ENCODE results near the gene FANK1.
"Not testable (repeated sequence)": the region's sequence is repeated elsewhere in the genome, so short reads cannot be mapped to it uniquely, and the experiment has no call there.

Gene FANK1

GRCh38 chr10:125905069-125905994 is 9.0 kb downstream of the FANK1 start:
- H3K9ac ChIP-seq (ENCODE audit: low read depth, low read length); H3K36me3 ChIP-seq (ENCODE audit: insufficient read depth, low read length); H3K9me3 ChIP-seq (ENCODE audit: control insufficient read depth, insufficient read depth, low read length): not testable (repeated sequence)
- peaks cover 10% of the 10 kb centered on the region; the same call in 1 of the 2 replicates for H3K4me1 ChIP-seq (ENCODE audit: insufficient read depth, low read length)

GRCh38 chr10:125907598-125907997 is 11.2 kb downstream of the FANK1 start:
- H3K9ac ChIP-seq (ENCODE audit: low read depth, low read length); H3K9me3 ChIP-seq (ENCODE audit: control insufficient read depth, insufficient read depth, low read length); H3K36me3 ChIP-seq (ENCODE audit: insufficient read depth, low read length); H3K4me1 ChIP-seq (ENCODE audit: insufficient read depth, low read length): not testable (repeated sequence)

GRCh38 chr10:125908813-125909212 is 12.4 kb downstream of the FANK1 start:
- not testable (repeated sequence) for H3K4me1 ChIP-seq (ENCODE audit: insufficient read depth, low read length); H3K36me3 ChIP-seq (ENCODE audit: insufficient read depth, low read length); H3K9ac ChIP-seq (ENCODE audit: low read depth, low read length); H3K9me3 ChIP-seq (ENCODE audit: control insufficient read depth, insufficient read depth, low read length)

DNA sequence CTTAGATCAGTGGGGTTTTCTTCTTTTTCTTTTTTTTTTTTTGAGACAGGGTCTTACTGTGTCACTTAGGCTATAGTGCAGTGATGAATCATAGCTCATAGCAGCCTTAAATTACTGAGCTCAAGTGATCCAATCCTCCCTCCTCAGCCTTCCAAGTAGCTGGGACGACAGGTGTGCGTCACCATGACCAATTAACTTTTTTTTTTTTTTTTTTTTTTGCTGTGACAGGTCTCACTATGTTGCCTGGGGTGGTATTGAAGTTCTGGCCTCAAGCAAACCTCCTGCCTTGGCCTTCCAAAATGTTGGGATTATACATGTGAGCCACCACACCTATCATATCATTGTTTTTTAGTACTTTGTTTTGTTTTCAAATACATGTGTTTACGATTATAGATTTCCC is 13.1 kb downstream of the FANK1 start:
- H3K36me3 ChIP-seq (ENCODE audit: insufficient read depth, low read length); H3K9me3 ChIP-seq (ENCODE audit: control insufficient read depth, insufficient read depth, low read length); H3K9ac ChIP-seq (ENCODE audit: low read depth, low read length); H3K4me1 ChIP-seq (ENCODE audit: insufficient read depth, low read length): not testable (repeated sequence)

DNA sequence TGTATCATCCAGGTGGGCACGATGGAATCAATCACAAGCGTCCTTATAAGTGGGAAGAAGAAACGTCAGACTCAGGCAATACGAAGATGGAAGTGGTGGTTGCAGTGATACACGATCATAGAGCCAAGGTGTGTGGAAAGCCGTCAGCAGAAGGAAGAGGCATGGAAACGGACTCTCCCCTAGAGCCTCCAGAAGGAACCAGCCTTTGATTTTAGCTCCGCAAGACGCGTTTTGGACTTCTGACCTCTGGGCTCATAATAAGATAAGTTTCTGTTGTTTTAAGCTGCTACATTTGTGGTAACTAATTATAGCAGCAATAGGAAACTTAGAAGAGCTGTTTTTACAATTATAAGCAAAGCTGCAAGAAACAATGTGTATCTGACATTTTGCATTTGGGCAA is 14.8 kb downstream of the FANK1 start:
- Histone ChIP-seq H3K9me3 (ENCODE audit: control insufficient read depth, insufficient read depth, low read length) (no peaks in the 10 kb centered on the region), H3K4me1 (ENCODE audit: insufficient read depth, low read length) (no peaks in the 10 kb centered on the region), H3K36me3 (ENCODE audit: insufficient read depth, low read length) (no peaks in the 10 kb centered on the region), H3K9ac (ENCODE audit: low read depth, low read length) (no peak overlapping the region)

GRCh38 chr10:125911990-125912389 is 15.6 kb downstream of the FANK1 start:
- Histone ChIP-seq H3K9ac (ENCODE audit: low read depth, low read length) (no peak overlapping the region), H3K4me1 (ENCODE audit: insufficient read depth, low read length) (no peaks in the 10 kb centered on the region), H3K36me3 (ENCODE audit: insufficient read depth, low read length) (no peaks in the 10 kb centered on the region), H3K9me3 (ENCODE audit: control insufficient read depth, insufficient read depth, low read length) (no peaks in the 10 kb centered on the region)

- not testable (repeated sequence) for H3K36me3 ChIP-seq (ENCODE audit: insufficient read depth, low read length); H3K9me3 ChIP-seq (ENCODE audit: control insufficient read depth, insufficient read depth, low read length); H3K4me1 ChIP-seq (ENCODE audit: insufficient read depth, low read length); H3K9ac ChIP-seq (ENCODE audit: low read depth, low read length)
These were observed 16.9 kb downstream of the FANK1 start for GRCh38 chr10:125913277-125913676.

- Histone ChIP-seq H3K9me3 (ENCODE audit: control insufficient read depth, insufficient read depth, low read length) (no peaks in the 10 kb centered on the region), H3K9ac (ENCODE audit: low read depth, low read length) (no peak overlapping the region), H3K4me1 (ENCODE audit: insufficient read depth, low read length) (no peaks in the 10 kb centered on the region), H3K36me3 (ENCODE audit: insufficient read depth, low read length) (no peaks in the 10 kb centered on the region)
These were observed 20.6 kb downstream of the FANK1 start for GRCh38 chr10:125916977-125917376.

DNA sequence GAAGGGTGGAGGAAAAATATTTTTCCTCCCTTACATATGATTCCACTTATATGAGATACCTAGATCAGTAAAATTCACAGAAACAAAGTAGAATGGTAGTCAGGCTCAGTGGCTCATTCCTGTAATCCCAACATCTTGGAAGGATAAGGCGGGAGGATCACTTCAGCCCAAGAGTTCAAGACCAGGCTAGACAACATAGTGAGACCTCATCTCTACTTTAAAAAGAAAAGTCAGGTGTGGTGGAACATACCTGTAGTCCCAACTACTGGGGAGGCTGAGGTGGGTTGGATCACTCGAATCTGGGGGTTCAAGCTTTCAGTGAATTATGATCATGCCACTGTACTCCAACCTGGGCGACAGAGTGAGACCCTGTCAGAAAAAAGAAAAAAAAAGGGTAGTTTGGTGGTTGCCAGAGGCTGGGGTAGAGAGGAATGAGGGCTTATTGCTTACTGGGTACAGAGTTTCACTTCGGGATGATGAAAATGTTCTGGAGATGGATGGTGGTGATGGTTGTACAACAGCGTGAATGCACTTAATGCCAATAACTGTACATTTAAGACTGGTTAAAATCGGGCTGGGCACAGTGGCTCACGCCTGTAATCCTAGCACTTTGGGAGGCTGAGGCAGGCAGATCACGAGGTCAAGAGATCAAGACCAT is 21.5 kb downstream of the FANK1 start:
- H3K9me3 ChIP-seq (ENCODE audit: control insufficient read depth, insufficient read depth, low read length); H3K9ac ChIP-seq (ENCODE audit: low read depth, low read length); H3K36me3 ChIP-seq (ENCODE audit: insufficient read depth, low read length); H3K4me1 ChIP-seq (ENCODE audit: insufficient read depth, low read length): not testable (repeated sequence)

GRCh38 chr10:125921643-125922306 is 25.4 kb downstream of the FANK1 start:
- not testable (repeated sequence) for H3K9me3 ChIP-seq (ENCODE audit: control insufficient read depth, insufficient read depth, low read length); H3K36me3 ChIP-seq (ENCODE audit: insufficient read depth, low read length); H3K9ac ChIP-seq (ENCODE audit: low read depth, low read length); H3K4me1 ChIP-seq (ENCODE audit: insufficient read depth, low read length)

GRCh38 chr10:125925262-125925834 is 29.0 kb downstream of the FANK1 start:
- Histone ChIP-seq H3K9me3 (ENCODE audit: control insufficient read depth, insufficient read depth, low read length) (no peaks in the 10 kb centered on the region), H3K9ac (ENCODE audit: low read depth, low read length) (no peak overlapping the region), H3K4me1 (ENCODE audit: insufficient read depth, low read length) (no peaks in the 10 kb centered on the region), H3K36me3 (ENCODE audit: insufficient read depth, low read length) (no peaks in the 10 kb centered on the region)

- H3K9me3 ChIP-seq (ENCODE audit: control insufficient read depth, insufficient read depth, low read length) = no peaks in the 10 kb centered on the region
- H3K36me3 ChIP-seq (ENCODE audit: insufficient read depth, low read length) = no peaks in the 10 kb centered on the region
- H3K9ac ChIP-seq (ENCODE audit: low read depth, low read length) = no peak overlapping the region
- H3K4me1 ChIP-seq (ENCODE audit: insufficient read depth, low read length) = no peaks in the 10 kb centered on the region
These were observed 29.9 kb downstream of the FANK1 start for GRCh38 chr10:125926247-125926646.

- not testable (repeated sequence) for H3K4me1 ChIP-seq (ENCODE audit: insufficient read depth, low read length); H3K9ac ChIP-seq (ENCODE audit: low read depth, low read length); H3K36me3 ChIP-seq (ENCODE audit: insufficient read depth, low read length); H3K9me3 ChIP-seq (ENCODE audit: control insufficient read depth, insufficient read depth, low read length)
These were observed 30.9 kb downstream of the FANK1 start for GRCh38 chr10:125927265-125927664.

DNA sequence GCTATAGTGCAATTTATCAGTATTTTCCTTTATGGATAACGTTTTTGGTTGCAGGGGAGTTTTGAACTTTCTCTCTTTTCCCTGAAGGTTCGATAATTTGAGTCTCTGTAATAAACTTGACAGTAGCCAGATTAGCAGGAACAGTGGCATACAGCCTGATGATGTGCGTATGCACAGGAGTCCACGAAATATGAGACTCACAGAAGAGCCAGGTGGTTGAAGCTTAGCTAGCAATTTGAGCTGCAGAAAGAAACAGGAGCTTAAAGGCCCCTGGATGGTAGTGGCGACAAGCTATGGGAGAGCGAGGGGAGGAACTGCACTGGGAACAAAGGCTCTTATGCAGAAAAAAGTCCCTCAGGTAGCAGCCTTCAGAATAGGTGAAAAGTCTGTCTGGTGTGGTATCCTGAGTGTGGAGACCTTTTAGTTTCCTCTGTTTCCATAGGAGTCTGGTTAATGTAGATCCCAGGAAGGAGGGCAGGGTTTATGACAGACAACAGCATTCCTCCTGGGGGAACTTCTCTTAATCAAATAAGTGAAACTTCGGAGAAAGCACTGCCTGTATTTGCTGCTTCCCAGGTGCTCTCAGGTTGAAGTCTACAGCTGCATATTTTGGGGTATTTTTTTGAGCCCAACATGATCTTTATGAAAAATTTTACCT is 32.7 kb downstream of the FANK1 start:
- no peaks in the 10 kb centered on the region for H3K4me1 ChIP-seq (ENCODE audit: insufficient read depth, low read length)
- H3K9me3 ChIP-seq (ENCODE audit: control insufficient read depth, insufficient read depth, low read length) = no peaks in the 10 kb centered on the region
- no peak overlapping the region for H3K9ac ChIP-seq (ENCODE audit: low read depth, low read length)
- no peaks in the 10 kb centered on the region for H3K36me3 ChIP-seq (ENCODE audit: insufficient read depth, low read length)
